Breast epithelium (tissue), 4 donors: Measurements from ENCODE around the gene MUC20. TPM values are rescaled to one million over a fixed set of nuclear protein-coding genes. Genes with fewer than 3 reads are reported as not detected.
"Not testable (repeated sequence)": the region's sequence is repeated elsewhere in the genome, so short reads cannot be mapped to it uniquely, and the experiment has no call there.

Experiments used
- DNase-seq, 2 donors: peaks; one replicate each; pipeline ENCODE4 v3.0.0-alpha.2; 2019; ENCODE audit warnings: low spot score in 2 of 2
- H3K27ac ChIP-seq, 2 donors: fragments of 200-600 bp; sonication (generic) in 1 of 2; one replicate each; pipeline ENCODE4 v1.5.1; 2016 to 2019; ENCODE audit warnings: mild to moderate bottlenecking in 1 of 2
- H3K27me3 ChIP-seq, 2 donors: fragments of 200-600 bp; sonication (generic) in 1 of 2; one replicate each; pipeline versions ENCODE4 v1.5.1 to v1.6.0; 2017 to 2019; ENCODE audit warnings: control low read depth in 1 of 2, mild to moderate bottlenecking in 1 of 2
- H3K36me3 ChIP-seq: fragments of 200-600 bp; one replicate; pipeline ENCODE4 v1.5.1; 2019
- H3K4me1 ChIP-seq, 2 donors: fragments of 200-600 bp; sonication (generic); one replicate each; pipeline ENCODE4 v1.5.1; 2016 to 2019; ENCODE audit warnings: control low read depth in 1 of 2
- H3K4me3 ChIP-seq, 3 donors: fragments of 200-600 bp; sonication (generic); 1 replicate in 2 of 3; 2 replicates in 1 of 3; pipeline ENCODE4 v1.5.1; 2016 to 2019; ENCODE audit warnings: mild to moderate bottlenecking in 3 of 3, moderate library complexity in 2 of 3
- H3K9me3 ChIP-seq, 2 donors: fragments of 200-600 bp; sonication (generic) in 1 of 2; one replicate each; pipeline ENCODE4 v1.5.1; 2016 to 2019; ENCODE audit warnings: control low read depth in 1 of 2
- POLR2A ChIP-seq: fragments of 450-650 bp; IDR thresholded peaks from one replicate; pipeline ENCODE4 v1.6.1; 2016; ENCODE audit warnings: antibody characterized with exemption, mild to moderate bottlenecking, moderate library complexity
- POLR2AphosphoS5 ChIP-seq, 3 donors: sonication (generic); formaldehyde crosslinking; IDR thresholded peaks; one replicate each; pipeline ENCODE4 v1.6.1; 2017; ENCODE audit warnings: antibody characterized with exemption in 3 of 3
- intact Hi-C: fragments of 100-400 bp; cut with DNase I; formaldehyde crosslinking; loops from one replicate; pipeline ENCODE4 v1.15.1; 2023; ENCODE audit warnings: low total_unique reads
- total RNA-seq, 3 donors: library from RNA; depleted of rRNA; stranded (reverse); fragments of >200 nt; gene quantifications; one replicate each; pipeline ENCODE4 v1.1.0, GENCODE V29; 2016
- TF ChIP-seq, protein P1 (sequence below), 3 donors: fragments of 450-650 bp; IDR thresholded peaks; one replicate each; pipeline ENCODE4 v1.5.1; 2016 to 2017; ENCODE audit warnings: antibody characterized with exemption in 3 of 3, mild to moderate bottlenecking in 3 of 3, moderate library complexity in 3 of 3

Gene MUC20
- total RNA-seq, 3 donors from 2014 or later: 2.7 to 24.3 (median 20.1) TPM

GRCh38 chr3:195746751-195747150 lies 26.0 kb downstream of the MUC20 start:
- no peak for DNase-seq
- no peak overlapping the region for H3K4me3 ChIP-seq
- no peaks in the 10 kb centered on the region for H3K27me3 ChIP-seq
- no peaks in the 10 kb centered on the region for H3K9me3 ChIP-seq
- intact Hi-C loops: loop anchor here (1.0 kb wide), 1 partner anchor 42 kb away; no protein-coding TSS in a partner anchor
- no peak for TF ChIP-seq POLR2A
- TF ChIP-seq POLR2AphosphoS5 (IDR thresholded peaks at IDR 0.05): no peak
- TF ChIP-seq, protein P1, sequence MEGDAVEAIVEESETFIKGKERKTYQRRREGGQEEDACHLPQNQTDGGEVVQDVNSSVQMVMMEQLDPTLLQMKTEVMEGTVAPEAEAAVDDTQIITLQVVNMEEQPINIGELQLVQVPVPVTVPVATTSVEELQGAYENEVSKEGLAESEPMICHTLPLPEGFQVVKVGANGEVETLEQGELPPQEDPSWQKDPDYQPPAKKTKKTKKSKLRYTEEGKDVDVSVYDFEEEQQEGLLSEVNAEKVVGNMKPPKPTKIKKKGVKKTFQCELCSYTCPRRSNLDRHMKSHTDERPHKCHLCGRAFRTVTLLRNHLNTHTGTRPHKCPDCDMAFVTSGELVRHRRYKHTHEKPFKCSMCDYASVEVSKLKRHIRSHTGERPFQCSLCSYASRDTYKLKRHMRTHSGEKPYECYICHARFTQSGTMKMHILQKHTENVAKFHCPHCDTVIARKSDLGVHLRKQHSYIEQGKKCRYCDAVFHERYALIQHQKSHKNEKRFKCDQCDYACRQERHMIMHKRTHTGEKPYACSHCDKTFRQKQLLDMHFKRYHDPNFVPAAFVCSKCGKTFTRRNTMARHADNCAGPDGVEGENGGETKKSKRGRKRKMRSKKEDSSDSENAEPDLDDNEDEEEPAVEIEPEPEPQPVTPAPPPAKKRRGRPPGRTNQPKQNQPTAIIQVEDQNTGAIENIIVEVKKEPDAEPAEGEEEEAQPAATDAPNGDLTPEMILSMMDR (IDR thresholded peaks at IDR 0.05): no peak
- H3K36me3 ChIP-seq: no peaks in the 10 kb centered on the region
- H3K27ac ChIP-seq: no peak overlapping the region
- no peaks in the 10 kb centered on the region for H3K4me1 ChIP-seq

DNA sequence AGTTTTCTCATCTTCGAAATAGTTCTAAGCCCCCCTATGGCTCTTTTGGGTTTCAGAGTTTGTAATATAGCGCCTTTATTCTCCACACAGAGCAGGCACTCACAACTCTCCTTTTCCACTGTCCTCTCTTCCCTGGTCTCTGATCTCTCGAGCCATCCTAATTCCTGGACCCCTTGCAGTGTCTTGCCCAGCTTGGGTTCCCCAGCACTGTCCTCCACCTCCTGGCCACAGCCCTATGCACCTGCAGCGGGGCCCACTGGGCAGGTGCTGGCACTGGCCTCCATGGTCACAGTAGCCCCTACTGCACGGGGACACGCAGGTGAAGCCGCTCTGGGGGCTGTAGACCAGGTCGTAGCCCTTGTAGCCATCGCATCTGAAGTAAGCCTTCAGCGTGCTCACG lies 27.9 kb downstream of the MUC20 start:
- Histone ChIP-seq H3K27me3 (no peaks in the 10 kb centered on the region), H3K27ac (no peak overlapping the region), H3K4me1 (no peaks in the 10 kb centered on the region), H3K9me3 (no peaks in the 10 kb centered on the region), H3K36me3 (no peaks in the 10 kb centered on the region), H3K4me3 (no peak overlapping the region)
- DNase-seq: no peak
- TF ChIP-seq POLR2A (no peak), POLR2AphosphoS5 (IDR thresholded peaks at IDR 0.05) (no peak)
- TF ChIP-seq, protein P1 (IDR thresholded peaks at IDR 0.05): no peak
- intact Hi-C loops: no loop called here

DNA sequence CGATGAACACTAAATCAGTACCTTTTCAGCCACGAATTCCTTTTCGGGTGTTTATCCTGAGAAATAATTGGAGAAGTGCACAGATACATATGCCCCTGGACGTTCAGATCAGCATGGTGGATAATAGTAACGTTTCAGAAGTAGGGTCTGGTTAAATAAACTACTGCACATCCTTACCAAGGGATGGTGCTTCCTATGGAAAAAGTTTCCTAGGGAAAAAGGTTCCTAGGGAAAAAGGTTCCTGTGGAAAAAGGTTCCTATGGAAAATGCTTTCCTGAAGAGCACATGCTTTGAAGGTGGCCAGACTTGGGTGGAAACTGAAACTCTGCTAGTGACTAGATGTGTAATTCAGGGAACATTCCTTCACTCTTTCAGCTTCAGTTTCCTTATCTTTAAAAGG lies 28.3 kb downstream of the MUC20 start:
- intact Hi-C loops: not testable (repeated sequence)

DNA sequence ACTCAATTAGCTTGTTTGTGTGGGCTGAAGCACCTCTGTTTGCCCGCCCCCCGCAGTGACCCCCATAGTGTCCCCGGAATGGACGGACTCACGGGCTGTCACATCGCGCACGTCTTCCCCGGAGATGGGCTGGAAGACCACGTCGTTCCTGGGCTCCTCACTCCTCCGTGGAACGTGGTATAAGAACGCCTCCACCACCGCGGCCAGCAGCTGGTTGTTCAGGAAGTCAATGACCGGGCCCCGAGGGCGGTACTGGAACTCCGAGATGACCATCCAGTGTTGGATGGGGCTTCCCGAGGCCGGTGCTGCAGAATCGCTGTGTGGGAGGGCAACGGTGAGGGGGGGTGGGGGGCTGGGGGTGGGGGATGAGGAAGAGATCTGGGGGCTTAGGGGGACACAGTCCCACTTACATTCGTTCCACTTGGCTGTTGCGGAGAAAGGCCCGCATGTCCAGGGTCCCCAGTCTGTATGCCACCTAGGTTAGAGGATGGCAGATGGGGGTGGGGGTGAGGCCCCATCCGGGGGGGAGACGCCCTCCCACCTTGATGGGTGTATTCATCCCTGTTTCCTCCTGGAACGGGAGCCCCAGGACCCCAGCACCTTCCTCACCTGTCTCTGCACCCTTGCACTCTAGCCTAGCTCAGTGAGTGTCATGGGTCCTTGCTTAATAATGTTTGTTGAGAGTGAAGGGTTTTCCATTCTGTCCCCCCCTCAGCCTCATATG lies 30.2 kb downstream of the MUC20 start:
- Histone ChIP-seq H3K4me3 (no peak overlapping the region), H3K9me3 (no peaks in the 10 kb centered on the region), H3K27me3 (no peaks in the 10 kb centered on the region), H3K4me1 (no peaks in the 10 kb centered on the region), H3K27ac (no peak overlapping the region), H3K36me3 (no peaks in the 10 kb centered on the region)
- TF ChIP-seq POLR2A (no peak), POLR2AphosphoS5 (IDR thresholded peaks at IDR 0.05) (no peak)
- TF ChIP-seq, protein P1 (IDR thresholded peaks at IDR 0.05): no peak
- intact Hi-C loops: no loop called here
- DNase-seq: no peak

More for the DNA sequence above, 28.3 kb downstream of the MUC20 start:
- H3K4me1 ChIP-seq, H3K27me3 ChIP-seq, DNase-seq, H3K4me3 ChIP-seq, H3K36me3 ChIP-seq, H3K27ac ChIP-seq, H3K9me3 ChIP-seq: not testable (repeated sequence)

DNA sequence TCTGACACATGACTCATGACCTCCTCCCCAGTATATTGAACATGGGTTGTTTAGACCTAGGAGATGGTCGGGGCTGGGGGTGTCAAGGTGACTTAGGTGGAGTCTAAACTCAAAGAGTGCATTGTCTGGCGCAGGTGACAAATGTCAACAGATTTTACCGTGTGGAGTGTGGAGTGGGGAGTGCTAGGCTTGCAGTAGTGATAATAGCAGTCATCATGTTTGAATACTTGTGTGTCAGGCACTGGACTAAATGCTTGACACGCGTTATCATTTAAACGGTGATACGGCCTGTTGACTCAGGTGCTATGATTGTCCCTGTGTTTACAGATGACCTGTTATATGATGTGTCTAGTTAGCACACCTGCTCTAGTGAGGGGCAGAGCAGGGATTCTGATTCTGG lies 30.8 kb downstream of the MUC20 start:
- Histone ChIP-seq H3K4me3 (no peak overlapping the region), H3K9me3 (no peaks in the 10 kb centered on the region), H3K4me1 (no peaks in the 10 kb centered on the region), H3K27me3 (no peaks in the 10 kb centered on the region), H3K36me3 (no peaks in the 10 kb centered on the region), H3K27ac (no peak overlapping the region)
- intact Hi-C loops: no loop called here
- TF ChIP-seq POLR2AphosphoS5 (IDR thresholded peaks at IDR 0.05): no peak
- TF ChIP-seq, protein P1 (IDR thresholded peaks at IDR 0.05): no peak
- no peak for TF ChIP-seq POLR2A
- no peak for DNase-seq
